NK-92 treated with Interleukin-12 subunit alpha and Interleukin-12 subunit beta, amount 100 ng/mL, for 24 hours (cell line): ENCODE results near the gene NRDC.
"Not testable (repeated sequence)": the region's sequence is repeated elsewhere in the genome, so short reads cannot be mapped to it uniquely, and the experiment has no call there.

Source experiments
- DNase-seq: peaks from one replicate; lab custom pipeline; 2025; lab: John Stamatoyannopoulos, UW

The NRDC gene

DNA sequence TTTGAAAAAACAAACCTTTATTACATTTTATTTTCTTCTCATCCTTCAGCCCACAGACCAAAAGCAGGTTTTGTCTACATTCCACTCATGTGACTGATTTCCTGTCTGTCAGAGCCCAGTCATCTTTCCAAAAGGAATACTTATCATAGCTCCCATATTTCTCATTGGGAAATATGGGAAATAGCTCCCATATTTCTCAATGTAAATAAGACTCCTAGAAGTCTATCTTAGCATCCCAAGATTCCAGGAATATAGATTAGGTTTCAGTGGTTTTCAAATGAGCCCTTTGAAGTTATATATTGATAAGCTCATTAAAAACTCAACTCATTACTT lies 19.1 kb upstream of the NRDC start:
- DNase-seq = no peak

DNA sequence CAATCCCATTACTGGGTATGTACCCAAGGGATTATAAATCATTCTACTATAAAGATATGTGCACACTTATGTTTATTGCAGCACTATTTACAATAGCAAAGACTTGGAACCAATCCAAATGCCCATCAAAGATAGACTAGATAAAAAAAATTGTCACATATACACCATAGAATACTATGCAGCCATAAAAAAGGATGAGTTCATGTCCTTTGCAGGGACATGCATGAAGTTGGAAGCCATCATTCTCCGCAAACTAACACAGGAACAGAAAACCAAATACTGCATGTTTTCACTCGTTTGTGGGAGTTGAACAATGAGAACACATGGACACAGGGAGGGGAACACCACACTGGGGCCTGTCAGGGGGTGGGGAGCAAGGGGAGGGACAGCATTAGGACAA lies 16.2 kb upstream of the NRDC start:
- not testable (repeated sequence) for DNase-seq

DNA sequence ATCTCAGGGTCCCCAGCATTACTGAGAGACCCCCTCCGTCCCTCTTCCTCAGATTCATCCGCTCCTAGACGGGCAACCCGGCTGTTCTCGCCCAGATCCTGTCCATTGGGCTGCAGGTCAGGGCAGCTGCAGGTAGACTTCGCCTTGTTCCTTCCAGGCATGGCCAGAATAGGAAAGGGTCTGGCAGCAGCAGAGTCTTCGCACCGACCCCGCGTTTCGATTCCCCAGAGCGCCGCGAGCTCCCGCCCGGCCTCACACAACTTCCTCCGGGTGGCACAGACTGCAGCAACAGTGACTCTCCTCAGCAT lies 265 bp downstream of the NRDC start:
- DNase-seq = no peak

DNA sequence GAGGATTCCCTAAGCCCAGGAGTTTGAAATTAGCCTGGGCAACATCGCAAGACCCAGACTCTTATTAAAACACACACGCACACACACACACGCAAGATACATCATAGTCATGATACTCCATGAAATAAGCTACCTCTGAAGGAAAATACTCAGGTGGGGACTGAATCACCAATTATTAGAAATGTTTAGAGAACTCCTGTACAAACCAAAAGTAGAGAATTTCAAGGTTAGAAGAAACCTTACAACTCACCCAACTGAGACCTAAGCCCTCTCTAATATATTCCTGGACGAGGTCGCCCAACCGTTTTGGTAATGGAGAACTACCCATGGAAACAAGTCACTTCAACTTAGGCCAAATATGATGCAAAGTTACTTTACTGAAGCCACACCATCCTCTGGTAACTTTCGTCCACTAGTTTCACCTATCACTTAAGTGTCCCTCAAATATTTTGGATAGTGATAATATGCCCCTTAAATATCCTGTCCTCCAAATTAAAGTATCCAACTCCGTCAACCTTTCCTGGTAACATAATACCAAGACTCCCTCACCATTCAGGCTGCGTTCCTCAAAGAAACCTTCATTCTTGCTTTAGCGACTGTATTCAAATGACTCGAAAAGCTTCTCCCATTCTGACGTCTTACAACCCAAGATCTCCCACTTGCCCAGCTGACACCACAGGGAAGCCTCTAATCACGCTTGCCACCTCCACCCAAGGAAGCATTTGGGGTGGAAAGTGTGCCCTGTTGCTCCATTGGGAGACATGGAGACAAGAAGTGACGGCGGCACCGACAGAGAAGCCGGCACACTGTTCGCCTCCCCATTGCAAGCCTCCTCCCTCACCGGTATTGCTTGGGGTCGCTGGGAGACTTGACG lies 856 bp downstream of the NRDC start:
- no peak for DNase-seq

DNA sequence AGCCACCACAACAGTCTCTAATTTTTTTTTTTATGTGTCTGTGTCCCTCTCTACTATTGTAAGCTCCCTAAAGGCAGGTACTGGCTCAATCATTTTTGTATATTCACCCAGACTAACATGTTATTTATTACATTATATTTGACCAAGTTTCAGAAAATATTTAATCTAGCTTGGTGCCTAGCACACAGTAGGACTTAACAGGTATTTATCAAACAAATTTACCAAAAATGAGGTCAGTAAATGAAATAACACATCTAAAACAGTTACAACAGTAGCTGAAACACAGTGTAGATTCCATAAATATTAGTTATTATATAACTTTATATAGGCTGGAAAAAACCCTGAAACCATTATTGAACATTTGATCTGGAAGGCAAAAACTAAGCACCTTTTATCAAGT lies 2.7 kb downstream of the NRDC start:
- DNase-seq = no peak

DNA sequence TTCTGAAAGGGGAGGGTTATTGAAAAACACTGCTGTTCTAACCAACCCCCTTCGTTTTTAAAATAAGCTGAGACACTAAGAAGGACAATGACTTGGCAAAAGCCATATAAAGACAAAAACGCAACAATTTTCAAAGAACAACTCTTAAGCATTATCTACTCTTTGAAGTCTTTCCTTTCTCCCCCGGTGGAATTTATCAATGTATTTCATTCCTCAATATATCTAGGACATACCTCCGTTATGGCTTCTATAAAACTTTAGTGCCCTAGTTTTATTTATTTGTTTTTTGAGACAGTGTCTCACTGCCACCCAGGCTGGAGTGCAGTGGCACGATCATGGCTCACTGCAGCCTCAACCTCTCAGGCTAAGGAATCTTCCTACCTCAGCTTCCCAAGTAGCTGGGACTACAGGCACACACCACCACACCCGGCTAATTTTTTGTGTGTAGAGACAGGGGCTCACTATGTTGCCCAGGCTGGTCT lies 3.2 kb downstream of the NRDC start:
- DNase-seq = no peak

DNA sequence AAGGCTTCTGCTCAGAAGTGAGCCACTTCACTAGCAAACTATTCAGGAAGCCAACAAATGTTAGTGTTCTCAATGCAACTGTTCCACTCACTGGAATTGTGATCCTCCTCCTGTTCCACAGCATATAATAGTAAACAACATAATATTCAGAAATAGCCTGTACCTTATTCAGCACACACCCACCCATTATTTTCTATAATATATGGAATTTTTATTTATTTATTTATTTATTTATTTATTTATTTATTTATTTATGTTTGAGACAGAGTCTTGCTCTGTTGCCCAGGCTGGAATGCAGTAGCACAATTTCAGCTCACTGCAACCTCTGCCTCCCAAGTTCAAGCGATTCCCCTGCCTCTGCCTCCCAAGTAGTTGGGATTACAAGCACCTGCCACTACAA lies 5.3 kb downstream of the NRDC start:
- DNase-seq = not testable (repeated sequence)

DNA sequence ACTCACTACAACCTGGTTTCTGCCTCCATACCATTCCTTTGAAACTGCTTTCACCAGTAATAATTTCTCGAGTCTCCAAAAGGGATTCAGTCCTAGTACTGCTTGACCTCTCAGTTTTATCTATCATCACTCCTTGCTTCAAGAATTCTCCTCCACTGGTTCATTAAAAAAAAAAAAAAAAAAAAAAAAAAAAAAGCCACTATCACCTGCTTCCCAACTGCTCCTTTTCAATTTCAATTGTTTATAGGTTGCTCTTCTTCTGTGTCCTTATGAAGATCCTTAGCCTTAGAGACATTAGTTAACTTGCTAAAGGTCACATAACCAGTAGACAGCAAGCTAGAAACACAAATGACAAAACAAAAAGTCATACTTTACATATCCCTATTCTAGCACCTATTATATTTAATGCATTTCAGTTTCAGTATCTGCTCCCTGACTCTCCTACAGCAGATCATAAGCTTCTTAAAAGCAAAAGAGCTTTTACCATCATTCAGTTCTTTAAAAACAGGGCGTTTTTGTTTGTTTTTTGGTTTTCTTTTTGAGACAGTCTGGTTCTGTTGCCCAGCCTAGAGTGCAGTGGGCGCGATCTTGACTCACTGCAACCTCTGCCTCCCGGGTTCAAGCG lies 7.1 kb downstream of the NRDC start:
- DNase-seq = no peak

DNA sequence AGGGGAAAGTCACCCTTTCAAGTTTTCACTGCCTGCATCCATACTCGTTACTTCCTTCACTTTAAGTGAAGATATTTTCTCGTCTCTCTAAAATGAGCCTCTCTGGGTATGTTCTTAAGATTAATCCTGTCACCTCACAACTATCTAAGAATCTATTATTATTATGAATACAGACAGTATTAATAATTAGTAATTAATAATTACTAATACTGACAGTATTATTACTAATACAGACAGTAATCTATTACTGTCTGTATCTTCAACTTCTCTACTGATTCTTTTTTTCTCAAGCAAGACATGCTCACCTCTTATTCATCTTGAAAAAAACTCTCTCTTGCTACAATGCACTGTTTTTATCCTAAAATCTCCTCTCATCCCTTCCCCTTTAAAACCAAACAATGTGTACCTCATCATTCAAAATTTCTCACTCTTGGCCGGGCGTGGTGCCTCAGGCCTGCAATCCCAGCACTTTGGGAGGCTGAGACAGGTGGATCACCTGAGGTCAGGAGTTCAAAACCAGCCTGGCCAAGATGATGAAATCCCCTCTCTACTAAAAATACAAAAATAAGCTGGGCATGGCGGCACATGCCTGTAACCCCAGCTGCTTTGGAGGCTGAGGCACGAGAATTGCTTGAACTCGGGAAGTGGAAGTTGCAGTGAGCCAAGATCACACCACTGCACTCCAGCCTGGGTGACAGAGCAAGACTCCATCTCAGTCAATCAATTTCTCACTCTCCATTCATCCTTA lies 7.8 kb downstream of the NRDC start:
- DNase-seq = no peak

DNA sequence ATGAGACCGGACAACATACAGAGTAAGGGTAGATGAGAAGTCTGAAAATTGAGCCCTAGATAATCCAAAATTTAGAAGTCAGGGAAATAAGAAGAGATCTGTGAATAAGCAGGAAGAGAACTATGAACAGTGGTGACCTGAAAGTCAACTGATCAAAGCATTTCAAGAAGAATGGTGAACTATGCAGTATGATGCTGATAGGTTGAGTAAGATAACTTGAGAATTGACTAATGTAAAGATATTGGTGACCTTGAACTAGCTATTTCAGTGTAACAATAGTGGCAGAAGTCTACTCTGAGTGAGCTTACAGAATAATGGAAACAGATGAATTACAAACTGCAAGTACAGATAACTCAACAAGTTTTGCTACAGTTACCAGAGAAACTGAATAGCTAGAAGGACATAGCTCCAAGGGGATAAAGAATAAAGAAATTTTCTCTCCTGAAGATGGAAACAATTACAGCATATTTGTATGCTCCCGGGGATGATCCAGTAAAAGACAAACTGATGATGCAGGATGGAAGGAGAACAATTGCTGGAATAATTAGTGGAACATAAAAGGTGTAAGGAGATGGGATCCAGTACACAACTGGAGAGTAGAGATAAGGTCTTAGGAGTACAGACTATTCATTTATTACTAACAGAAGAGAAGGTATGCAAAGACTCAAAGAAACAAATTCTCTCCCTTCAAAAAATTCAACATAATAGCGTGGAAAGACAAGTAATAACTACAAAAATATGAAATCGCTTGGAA lies 10.9 kb downstream of the NRDC start:
- no peak for DNase-seq

DNA sequence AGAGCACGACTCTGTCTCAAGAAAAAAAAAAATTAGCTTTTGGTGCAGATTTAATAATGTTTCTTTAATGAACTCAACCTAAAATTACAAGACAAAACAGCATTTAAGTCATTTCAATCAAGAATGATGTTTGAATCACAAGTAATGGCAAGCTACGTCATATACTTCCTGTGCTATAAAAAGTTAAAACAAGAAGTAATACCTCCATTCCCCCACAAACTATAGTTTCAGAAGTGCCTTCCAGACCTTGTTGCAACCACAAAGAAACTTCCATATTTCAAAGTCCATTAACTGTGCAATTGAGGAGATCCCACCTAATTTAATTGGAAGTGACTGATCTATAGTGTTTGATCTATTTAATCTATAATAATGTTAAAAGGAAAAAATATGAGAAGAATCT lies 15.1 kb downstream of the NRDC start:
- DNase-seq = no peak

DNA sequence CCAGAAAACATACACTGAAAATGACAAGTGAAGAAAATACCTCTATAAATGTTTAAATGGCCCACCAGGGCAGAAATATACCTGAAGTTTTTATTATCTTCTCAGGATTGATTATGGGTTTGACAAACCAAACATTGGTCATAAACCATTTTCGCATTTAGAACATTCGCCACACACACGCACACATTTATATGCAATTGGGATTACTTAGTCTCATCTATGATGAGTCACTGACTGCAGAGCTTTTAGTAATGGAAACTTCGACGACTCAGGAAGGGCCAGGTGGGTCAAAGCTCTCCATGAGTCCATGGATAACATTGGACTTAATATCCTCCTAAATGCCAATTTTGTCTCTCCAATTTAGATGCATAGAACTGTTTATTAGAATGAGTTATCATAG lies 16.9 kb downstream of the NRDC start:
- no peak for DNase-seq

DNA sequence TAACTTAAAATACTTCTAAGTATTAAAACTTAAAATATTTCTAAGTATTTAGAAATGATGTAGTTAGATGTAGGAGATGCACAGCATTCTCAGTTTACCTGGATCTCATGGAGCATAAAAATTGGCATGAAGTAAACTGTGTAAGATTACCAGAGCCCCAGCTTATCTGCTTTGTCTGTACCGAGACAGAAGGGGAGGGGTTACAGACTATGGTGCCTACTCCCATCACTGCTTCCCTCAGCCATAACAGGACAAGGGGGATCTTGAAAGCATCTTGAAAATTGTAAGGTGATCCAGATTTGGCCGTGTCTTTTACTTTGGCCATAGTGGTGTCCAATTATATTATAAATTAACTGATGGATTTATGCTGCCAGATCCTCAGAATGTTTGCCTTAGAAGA lies 18.8 kb downstream of the NRDC start:
- DNase-seq = no peak

DNA sequence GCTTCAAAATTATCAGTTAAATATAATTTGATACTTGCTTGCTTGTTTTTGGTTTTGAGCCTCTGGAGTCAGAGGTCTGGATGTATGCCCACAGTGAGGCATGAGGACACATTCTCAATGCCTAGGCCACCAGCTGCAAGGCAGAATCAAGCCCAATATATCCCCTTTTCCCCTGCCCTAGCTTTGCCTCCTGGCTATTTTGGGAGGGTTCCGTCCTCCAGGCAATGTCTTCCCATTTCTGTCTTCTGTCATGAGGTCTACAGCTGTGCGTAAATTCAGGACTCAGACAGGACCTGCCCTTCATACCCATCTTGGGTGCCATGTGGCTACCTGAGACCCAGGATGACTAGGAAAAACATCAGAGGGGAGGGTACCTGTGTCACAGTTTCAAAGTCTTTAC lies 19.2 kb downstream of the NRDC start:
- no peak for DNase-seq

DNA sequence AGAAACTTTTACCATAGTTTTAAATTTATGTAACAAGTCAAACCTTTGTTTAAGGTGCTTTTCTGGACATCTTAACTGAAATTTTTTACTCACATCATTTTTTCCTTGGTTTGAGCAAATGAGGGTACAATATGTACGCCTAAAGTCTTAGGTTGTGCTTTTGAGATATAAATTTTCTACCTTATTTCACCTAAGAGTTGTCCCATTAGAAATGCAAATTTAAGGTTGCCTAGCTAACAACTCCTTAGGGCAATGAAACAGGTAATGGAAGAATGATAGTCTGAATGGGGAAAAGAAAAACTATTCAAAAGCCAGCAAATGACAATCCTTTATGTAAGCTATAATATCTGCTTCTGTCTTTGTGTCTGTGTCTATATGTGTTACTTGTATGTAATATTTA lies 19.6 kb downstream of the NRDC start:
- DNase-seq = no peak

DNA sequence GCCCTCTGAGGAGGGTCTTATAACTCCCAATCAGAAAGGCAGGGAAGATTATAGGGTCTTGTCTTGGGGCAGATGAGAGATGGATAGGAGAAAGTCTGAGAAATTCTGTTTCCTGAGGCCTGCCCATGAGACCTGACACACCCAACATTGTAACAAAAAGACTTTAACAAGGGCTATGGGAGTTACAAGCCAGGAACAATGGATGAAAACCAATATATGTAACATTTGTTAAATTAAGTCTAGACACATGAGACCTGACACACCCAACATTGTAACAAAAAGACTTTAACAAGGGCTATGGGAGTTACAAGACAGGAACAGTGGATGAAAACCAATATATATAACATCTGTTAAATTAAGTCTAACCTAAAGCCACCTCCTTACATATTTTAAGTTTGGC lies 21.8 kb downstream of the NRDC start:
- DNase-seq = no peak

DNA sequence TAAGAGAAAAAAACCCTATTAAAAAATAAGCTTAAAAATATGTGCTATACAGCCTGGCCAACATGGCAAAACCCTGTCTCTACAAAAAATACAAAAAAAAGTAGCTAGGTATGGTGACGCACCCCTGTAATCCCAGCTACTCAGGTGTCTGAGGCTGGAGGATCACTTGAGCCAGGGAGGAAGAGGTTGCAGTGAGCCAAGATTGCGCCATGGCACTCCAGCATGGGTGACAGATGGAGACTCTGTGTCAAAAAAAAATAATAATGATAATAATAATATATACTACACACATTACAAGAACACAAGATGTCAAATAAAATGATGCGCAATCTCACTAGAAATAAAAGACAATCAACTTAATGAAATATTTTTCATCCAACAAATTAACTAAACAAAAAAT lies 22.9 kb downstream of the NRDC start:
- DNase-seq = no peak

DNA sequence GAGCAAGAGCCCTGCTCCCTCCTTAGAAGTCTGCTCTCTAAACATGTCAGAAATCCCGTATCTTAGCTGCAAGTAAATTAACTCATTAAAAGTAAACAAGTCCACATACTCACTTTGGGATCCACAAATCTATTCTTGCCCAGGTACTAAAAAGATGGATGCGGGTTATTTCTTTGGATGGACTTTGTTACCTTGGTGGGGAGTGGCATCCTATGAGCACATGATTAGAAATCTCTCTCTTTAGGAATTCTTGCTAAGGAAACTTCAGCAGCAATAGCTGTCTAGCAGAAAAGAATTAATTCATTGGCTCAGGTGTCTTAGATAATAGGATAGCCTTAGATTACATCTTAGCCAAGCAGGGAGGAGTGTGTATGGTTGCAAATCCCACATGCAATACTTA lies 25.2 kb downstream of the NRDC start:
- no peak for DNase-seq

DNA sequence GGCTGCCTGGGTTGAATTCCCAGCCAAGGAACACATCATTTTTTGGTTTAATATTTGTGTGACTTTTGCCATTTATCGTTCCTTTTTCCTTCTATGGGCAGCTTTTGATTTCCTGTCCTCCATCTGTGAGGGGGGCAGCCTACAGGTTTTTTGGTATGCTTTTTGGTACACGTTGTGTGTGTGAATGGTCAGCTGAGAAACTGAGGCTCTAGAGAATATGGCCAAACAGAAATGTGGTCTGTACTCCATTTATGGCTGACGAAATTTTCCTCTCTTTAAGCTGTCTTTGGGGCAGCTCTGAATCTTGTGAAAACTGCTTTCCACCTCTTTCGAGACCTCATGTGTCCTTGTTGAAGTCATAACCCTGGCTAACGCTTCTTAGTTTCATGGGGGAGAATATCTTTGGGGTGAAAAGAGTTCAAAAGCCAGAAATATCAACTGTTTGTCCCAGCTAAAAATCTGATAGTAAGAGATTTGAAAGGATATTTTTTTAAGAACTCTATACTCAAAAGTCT lies 26.6 kb downstream of the NRDC start:
- no peak for DNase-seq

DNA sequence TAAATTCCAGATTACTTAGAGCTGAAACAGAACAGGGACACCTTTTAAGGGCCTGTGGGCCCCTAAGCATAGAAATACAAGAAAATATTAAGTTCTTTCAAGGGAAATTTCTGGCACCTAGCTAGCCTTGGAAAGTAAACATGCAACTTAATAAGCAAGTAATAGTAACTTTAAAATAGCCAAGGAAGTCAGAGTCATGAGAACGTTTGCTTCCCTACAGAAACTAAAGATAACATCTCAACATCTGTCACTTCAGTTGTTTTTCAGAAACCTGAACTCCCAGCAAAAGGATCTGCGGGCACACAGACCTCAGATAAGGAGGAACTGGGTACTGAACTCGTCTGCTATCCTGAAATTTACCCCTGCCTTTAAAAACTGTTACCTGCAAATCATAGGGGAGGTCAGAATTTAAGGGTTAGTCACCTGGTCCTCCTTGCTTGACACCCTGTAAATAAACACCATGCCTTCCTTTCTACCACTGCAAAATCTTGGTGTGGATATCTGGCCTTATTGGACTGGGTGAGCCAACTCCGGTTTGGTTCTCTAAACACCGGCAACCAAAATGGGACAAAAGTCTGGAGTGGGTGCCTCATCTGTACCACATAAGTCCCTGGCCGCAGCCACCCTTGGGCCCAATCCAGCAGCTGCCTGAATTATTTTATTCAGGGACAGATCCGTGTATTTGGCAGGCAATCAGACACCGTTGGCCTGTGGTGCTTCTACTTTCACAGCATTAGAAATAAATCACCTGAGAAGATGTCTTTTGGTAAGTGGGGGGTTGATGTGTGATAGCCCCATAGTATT lies 27.9 kb downstream of the NRDC start:
- no peak for DNase-seq

DNA sequence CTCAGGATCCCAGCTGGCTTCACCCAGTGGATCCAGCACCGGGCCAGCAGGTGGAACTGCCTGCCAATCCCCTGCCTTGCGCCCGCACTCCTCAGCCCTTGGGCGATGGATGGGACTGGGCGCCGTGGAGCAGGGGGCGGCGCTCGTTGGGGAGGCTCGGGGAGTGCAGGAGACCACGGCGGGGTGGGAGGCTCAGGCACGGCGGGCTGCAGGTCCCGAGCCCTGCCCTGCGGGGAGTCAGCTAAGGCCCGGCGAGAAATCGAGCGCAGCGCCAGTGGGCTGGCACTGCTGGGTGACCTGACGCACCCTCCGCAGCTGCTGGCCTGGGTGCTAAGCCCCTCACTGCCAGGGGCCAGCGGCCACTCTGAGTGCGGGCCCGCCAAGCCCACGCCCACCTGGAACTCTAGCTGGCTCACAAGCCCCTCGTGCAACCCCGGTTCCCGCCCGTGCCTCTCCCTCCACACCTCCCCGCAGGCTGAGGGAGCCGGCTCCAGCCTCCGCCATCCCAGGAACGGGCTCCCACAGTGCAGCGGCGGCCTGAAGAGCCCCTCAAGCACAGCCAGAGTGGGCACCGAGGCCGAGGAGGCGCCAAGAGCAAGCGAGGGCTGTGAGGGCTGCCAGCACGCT lies 31.1 kb downstream of the NRDC start:
- no peak for DNase-seq
